SK-N-SH (cell line): Measurements from ENCODE around the gene KIF5B.

Experiments used
- CHD2 ChIP-seq: fragments of 150-350 bp; IDR thresholded peaks from 2 replicates; pipeline ENCODE4 v1.6.1; 2018; ENCODE audit warnings: low read length; ENCODE audit not compliant: partially characterized antibody
- CTCF ChIP-seq: fragments of 200-600 bp; sonication (generic); IDR thresholded peaks from 2 replicates; pipeline ENCODE4 v1.6.1; 2017; ENCODE audit warnings: antibody characterized with exemption, mild to moderate bottlenecking, moderate library complexity
- EP300 ChIP-seq, 2 experiments: IDR thresholded peaks; 2 replicates each; pipeline versions ENCODE4 v1.4.0 to v1.6.1; 2012; ENCODE audit warnings: borderline replicate concordance in 1 of 2, low read depth in 1 of 2, low read length in 1 of 2
- GATA2 ChIP-seq: sonication (generic); formaldehyde crosslinking; IDR thresholded peaks from 2 replicates; pipeline ENCODE4 v1.5.0; 2020; ENCODE audit warnings: mild to moderate bottlenecking, missing genetic modification reagents
- JUND ChIP-seq: IDR thresholded peaks from 2 replicates; pipeline ENCODE4 v1.4.0; 2012
- NRF1 ChIP-seq: IDR thresholded peaks from 2 replicates; pipeline ENCODE4 v1.6.1; 2012; ENCODE audit warnings: low read depth, mild to moderate bottlenecking, low read length
- POLR2AphosphoS5 ChIP-seq: IDR thresholded peaks from 2 replicates; pipeline ENCODE4 v1.6.1; 2012; ENCODE audit warnings: low read depth, low read length
- REST ChIP-seq: IDR thresholded peaks from 2 replicates; pipeline ENCODE4 v1.6.1; 2012; ENCODE audit warnings: mild to moderate bottlenecking, low read depth, low read length, moderate library complexity
- RFX5 ChIP-seq: IDR thresholded peaks from 2 replicates; pipeline ENCODE4 v1.6.1; 2012; ENCODE audit warnings: mild to moderate bottlenecking, improper control_type of control experiment, low read length
- SMC3 ChIP-seq: IDR thresholded peaks from 2 replicates; pipeline ENCODE4 v1.6.1; 2012; ENCODE audit warnings: low read depth, low read length, improper control_type of control experiment
- TAF1 ChIP-seq: IDR thresholded peaks from 2 replicates; pipeline ENCODE4 v1.6.1; 2012; ENCODE audit warnings: low read depth, mild to moderate bottlenecking, low read length, moderate library complexity, borderline replicate concordance

- TF ChIP-seq CTCF (no peak), EP300 (IDR thresholded peaks at IDR 0.05; ENCODE audit: borderline replicate concordance in 1 of 2, low read depth in 1 of 2, low read length in 1 of 2) (no peak), GATA2 (CRISPR knock-in tag) (no peak), JUND (no peak), TAF1 (no peak), NRF1 (no peak), SMC3 (no peak), RFX5 (no peak), CHD2 (no peak), POLR2AphosphoS5 (no peak), REST (no peak)
Observed at GRCh38 chr10:32031424-32031823, 24.8 kb downstream of the KIF5B start.
